ENCODE measurements around the gene TMEM47. TPM values are rescaled to one million over a fixed set of nuclear protein-coding genes. Genes with fewer than 3 reads are reported as not detected.

TMEM47 gene
- total RNA-seq, 3 donors from 2014 or later: 36.8 to 47.9 (median 37.0) TPM

DNA sequence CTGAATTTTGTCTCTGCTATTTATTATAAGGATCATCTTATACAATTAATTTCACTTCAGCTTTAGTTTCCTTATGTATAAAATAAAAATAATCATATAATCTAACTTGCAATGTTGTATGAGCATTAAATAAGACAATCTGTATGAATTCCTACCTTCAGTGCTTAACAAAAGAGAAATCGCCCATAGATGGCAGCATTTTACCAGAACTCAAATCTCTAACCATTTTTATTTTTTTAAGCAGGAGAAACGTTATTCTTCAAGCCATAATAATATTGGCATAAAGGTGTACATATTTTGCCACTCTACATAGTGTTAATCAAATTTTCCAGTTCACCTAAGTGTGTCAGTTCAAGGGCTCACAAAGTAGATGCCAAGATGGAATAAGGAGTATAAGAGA lies 78.8 kb downstream of the TMEM47 start:
- Histone ChIP-seq H3K36me3 (no peaks in the 10 kb centered on the region), H3K4me1 (no peaks in the 10 kb centered on the region), H3K9me3 (no peaks in the 10 kb centered on the region), H3K4me3 (no peak overlapping the region), H3K27ac (no peak overlapping the region), H3K27me3 (peaks cover 0 to 11% of the 10 kb centered on the region in 2 donors)
- intact Hi-C loops (cut with DNase I; ENCODE audit: low total_unique reads): no loop called here
- no peak for DNase-seq (ENCODE audit: low spot score in 2 of 2)
- TF ChIP-seq, protein P1, sequence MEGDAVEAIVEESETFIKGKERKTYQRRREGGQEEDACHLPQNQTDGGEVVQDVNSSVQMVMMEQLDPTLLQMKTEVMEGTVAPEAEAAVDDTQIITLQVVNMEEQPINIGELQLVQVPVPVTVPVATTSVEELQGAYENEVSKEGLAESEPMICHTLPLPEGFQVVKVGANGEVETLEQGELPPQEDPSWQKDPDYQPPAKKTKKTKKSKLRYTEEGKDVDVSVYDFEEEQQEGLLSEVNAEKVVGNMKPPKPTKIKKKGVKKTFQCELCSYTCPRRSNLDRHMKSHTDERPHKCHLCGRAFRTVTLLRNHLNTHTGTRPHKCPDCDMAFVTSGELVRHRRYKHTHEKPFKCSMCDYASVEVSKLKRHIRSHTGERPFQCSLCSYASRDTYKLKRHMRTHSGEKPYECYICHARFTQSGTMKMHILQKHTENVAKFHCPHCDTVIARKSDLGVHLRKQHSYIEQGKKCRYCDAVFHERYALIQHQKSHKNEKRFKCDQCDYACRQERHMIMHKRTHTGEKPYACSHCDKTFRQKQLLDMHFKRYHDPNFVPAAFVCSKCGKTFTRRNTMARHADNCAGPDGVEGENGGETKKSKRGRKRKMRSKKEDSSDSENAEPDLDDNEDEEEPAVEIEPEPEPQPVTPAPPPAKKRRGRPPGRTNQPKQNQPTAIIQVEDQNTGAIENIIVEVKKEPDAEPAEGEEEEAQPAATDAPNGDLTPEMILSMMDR (IDR thresholded peaks at IDR 0.05): peak in 1 of 3 donors; percentile 18
- no peak for TF ChIP-seq POLR2AphosphoS5 (IDR thresholded peaks at IDR 0.05)
